HCT116 (cell line): ENCODE data around the gene ESR2. TPM values are rescaled to one million over a fixed set of nuclear protein-coding genes. Genes with fewer than 3 reads are reported as not detected.

ENCODE experiments used
- ATAC-seq: fragments of 200-7000 bp; cut with Tn5 transposase; 2 replicates; pipeline ENCODE4 v1.9.1; 2020; ENCODE audit warnings: mild to moderate bottlenecking, moderate library complexity
- BruUV-seq: library from RNA; stranded (reverse); fragments of 400-500 nt; replicated peaks from 2 replicates; lab custom pipeline; 2021; lab: Mats Ljungman, UMichigan
- CTCF ChIA-PET: fragments of 300-600 bp; sonication (Branson Sonifier 250); formaldehyde crosslinking; loops from one replicate; lab custom pipeline; 2021; ENCODE audit warnings: antibody characterized with exemption; lab: Charles Lee
- POLR2A ChIA-PET: fragments of 300-600, 350-600 bp; sonication (Branson Sonifier 250); formaldehyde crosslinking; loops from one replicate; lab custom pipeline; 2021; ENCODE audit warnings: antibody characterized with exemption; lab: Charles Lee
- RAD21 ChIA-PET, 2 experiments: fragments of 300-600 bp; sonication (Branson Sonifier 250); formaldehyde crosslinking; loops; one replicate each; lab custom pipeline; 2023; ENCODE audit warnings: low total read pairs in 2 of 2; ENCODE audit not compliant: uncharacterized antibody in 2 of 2, unreplicated experiment in 2 of 2, low non-redundant PET in 1 of 2; lab: Charles Lee
- DNase-seq: peaks from one replicate; pipeline ENCODE4 v3.0.0-alpha.2; 2010; ENCODE audit warnings: low read depth, low spot score
- H2AFZ ChIP-seq: fragments of 200-600 bp; shearing (Covaris generic), sonication (generic); 2 replicates; pipeline ENCODE4 v1.6.1; 2017; ENCODE audit warnings: low read depth, mixed run types, mixed read lengths, antibody characterized with exemption, low read length; ENCODE audit not compliant: poor library complexity, severe bottlenecking
- H3K27ac ChIP-seq: 2 replicates; pipeline ENCODE4 v1.5.1; 2012; ENCODE audit warnings: low read depth, low read length
- H3K27me3 ChIP-seq: fragments of 200-600 bp; sonication (generic); 2 replicates; pipeline ENCODE4 v1.6.1; 2016; ENCODE audit warnings: mixed run types, low read length, mixed read lengths; ENCODE audit not compliant: insufficient read depth
- H3K36me3 ChIP-seq, 2 experiments: fragments of 200-500 bp in 1 of 2; fragments of 200-600 bp in 1 of 2; sonication (Bioruptor generic) in 1 of 2; sonication (generic) in 1 of 2; 2 replicates each; pipeline versions ENCODE4 v1.5.1 to v1.6.1; 2014 to 2016; ENCODE audit warnings: low read length in 2 of 2, inconsistent platforms in 1 of 2, mixed read lengths in 1 of 2, mixed run types in 1 of 2; ENCODE audit not compliant: insufficient read depth in 2 of 2, control insufficient read depth in 1 of 2
- H3K4me1 ChIP-seq, 2 experiments: fragments of 200-600 bp in 1 of 2; sonication (generic) in 1 of 2; 2 replicates each; pipeline versions ENCODE4 v1.5.1 to v1.6.1; 2012 to 2017; ENCODE audit warnings: low read length in 2 of 2, inconsistent platforms in 1 of 2, mild to moderate bottlenecking in 1 of 2, mixed read lengths in 1 of 2, mixed run types in 1 of 2, moderate library complexity in 1 of 2; ENCODE audit not compliant: insufficient read depth in 2 of 2, control insufficient read depth in 1 of 2
- H3K4me2 ChIP-seq: fragments of 200-600 bp; sonication (generic); 2 replicates; pipeline ENCODE4 v1.6.1; 2017; ENCODE audit warnings: mixed run types, low read length, mixed read lengths
- H3K4me3 ChIP-seq, 2 experiments: fragments of 200-600 bp in 1 of 2; sonication (generic) in 1 of 2; replicated peaks in 1 of 2; 2 replicates each; pipeline ENCODE4 v1.5.1; 2011 to 2016; ENCODE audit warnings: low read length in 2 of 2, control low read depth in 1 of 2, low read depth in 1 of 2, mild to moderate bottlenecking in 1 of 2, mixed read lengths in 1 of 2, mixed run types in 1 of 2
- H3K79me2 ChIP-seq: fragments of 200-600 bp; sonication (generic); 2 replicates; pipeline ENCODE4 v1.6.1; 2017; ENCODE audit warnings: mild to moderate bottlenecking, mixed run types, low read length, moderate library complexity, mixed read lengths; ENCODE audit not compliant: insufficient read depth
- H3K9ac ChIP-seq: fragments of 200-600 bp; sonication (generic); 2 replicates; pipeline ENCODE4 v1.6.1; 2016; ENCODE audit warnings: low read length, mixed read lengths
- H3K9me2 ChIP-seq: fragments of 200-600 bp; sonication (generic), shearing (Covaris generic); 2 replicates; pipeline ENCODE4 v1.6.1; 2017; ENCODE audit warnings: mixed run types, mild to moderate bottlenecking, moderate library complexity; ENCODE audit not compliant: insufficient read depth
- H3K9me3 ChIP-seq, 2 experiments: fragments of 200-500 bp in 1 of 2; fragments of 200-600 bp in 1 of 2; sonication (Bioruptor generic) in 1 of 2; sonication (generic) in 1 of 2; 2 replicates each; pipeline ENCODE4 v1.6.1; 2014 to 2017; ENCODE audit warnings: low read length in 2 of 2, mixed read lengths in 2 of 2, inconsistent platforms in 1 of 2, low read depth in 1 of 2, mild to moderate bottlenecking in 1 of 2, mixed run types in 1 of 2, moderate library complexity in 1 of 2; ENCODE audit not compliant: control insufficient read depth in 1 of 2, insufficient read depth in 1 of 2
- H4K20me1 ChIP-seq: fragments of 200-600 bp; sonication (generic), shearing (Covaris generic); 2 replicates; pipeline ENCODE4 v1.6.1; 2017; ENCODE audit warnings: mixed run types, mild to moderate bottlenecking, moderate library complexity; ENCODE audit not compliant: insufficient read depth
- CEBPB ChIP-seq: IDR thresholded peaks from 2 replicates; pipeline ENCODE4 v1.6.1; 2012; ENCODE audit warnings: low read depth
- FOSL1 ChIP-seq: IDR thresholded peaks from 2 replicates; pipeline ENCODE4 v1.6.1; 2012; ENCODE audit warnings: low read depth
- JUND ChIP-seq: IDR thresholded peaks from 2 replicates; pipeline ENCODE4 v1.6.1; 2012
- POLR2A ChIP-seq: IDR thresholded peaks from 2 replicates; pipeline ENCODE4 v1.7.0; 2011; ENCODE audit warnings: borderline replicate concordance; ENCODE audit not compliant: insufficient read depth, insufficient read length; ENCODE audit errors: extremely low read depth
- POLR2AphosphoS5 ChIP-seq: IDR thresholded peaks from 2 replicates; pipeline ENCODE4 v1.6.1; 2011; ENCODE audit warnings: mild to moderate bottlenecking, low read depth, low read length, moderate library complexity
- RAD21 ChIP-seq: IDR thresholded peaks from 2 replicates; pipeline ENCODE4 v1.6.1; 2012; ENCODE audit warnings: low read depth, mild to moderate bottlenecking
- SP1 ChIP-seq: IDR thresholded peaks from 2 replicates; pipeline ENCODE4 v1.6.1; 2012; ENCODE audit warnings: low read depth
- TCF7L2 ChIP-seq: IDR thresholded peaks from 2 replicates; pipeline ENCODE4 v1.7.0; 2011; ENCODE audit warnings: borderline replicate concordance, inconsistent platforms; ENCODE audit not compliant: insufficient read depth, insufficient read length; ENCODE audit errors: extremely low read depth
- YY1 ChIP-seq: IDR thresholded peaks from 2 replicates; pipeline ENCODE4 v1.6.1; 2011; ENCODE audit warnings: low read length, low read depth, moderate library complexity, mild to moderate bottlenecking; ENCODE audit not compliant: insufficient replicate concordance; ENCODE audit errors: extremely low read depth
- ZNF274 ChIP-seq: fragments of 200-500 bp; sonication (Bioruptor generic); IDR thresholded peaks from 2 replicates; pipeline ENCODE4 v1.6.1; 2014; ENCODE audit warnings: mild to moderate bottlenecking, low read depth, low read length, inconsistent platforms
- intact Hi-C: fragments of 100-400 bp; cut with micrococcal nuclease; formaldehyde crosslinking; loops from 2 replicates; pipeline ENCODE4 v1.10.0; 2022
- total RNA-seq: library from RNA; stranded (reverse); gene quantifications from one replicate; pipeline ENCODE4 v1.2.1, GENCODE V29; 2021; ENCODE audit not compliant: unreplicated experiment
- TF ChIP-seq, protein P1 (sequence below): IDR thresholded peaks from 2 replicates; pipeline ENCODE4 v1.6.1; 2012; ENCODE audit warnings: low read depth
- TF ChIP-seq, protein P2 (sequence below): IDR thresholded peaks from 2 replicates; pipeline ENCODE4 v1.6.1; 2012
- TF ChIP-seq, protein P3 (sequence below): IDR thresholded peaks from 2 replicates; pipeline ENCODE4 v1.6.1; 2011; ENCODE audit warnings: mild to moderate bottlenecking, low read length, moderate library complexity; ENCODE audit not compliant: insufficient replicate concordance; ENCODE audit errors: extremely low read depth

The ESR2 gene
- total RNA-seq, 1 experiment from 2014 or later, result 0.32 TPM

DNA sequence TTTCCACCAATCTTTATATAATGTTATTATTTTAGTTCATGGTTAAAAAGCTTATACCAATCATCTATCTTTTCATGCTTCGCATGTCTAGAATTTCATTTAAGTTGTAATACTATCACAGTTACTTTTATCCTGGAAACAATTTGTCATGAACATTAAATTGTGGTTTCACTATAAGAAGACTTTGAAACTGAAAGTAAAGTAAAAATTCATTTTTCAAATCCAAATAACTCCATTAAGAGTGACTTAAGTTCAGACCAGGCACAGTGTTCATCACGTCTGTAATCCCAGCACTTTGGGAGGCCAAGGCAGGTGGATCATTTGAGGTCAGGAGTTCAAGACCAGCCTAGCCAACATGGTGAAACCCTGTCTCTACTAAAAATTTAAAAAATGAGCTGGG, 12.4 kb downstream of the ESR2 start:
- Histone ChIP-seq H3K9me3 (no peaks in the 10 kb centered on the region), H3K9me2 (no peaks in the 10 kb centered on the region), H4K20me1 (no peaks in the 10 kb centered on the region), H3K27me3 (no peaks in the 10 kb centered on the region), H3K79me2 (no peaks in the 10 kb centered on the region), H3K27ac (no peak overlapping the region), H3K9ac (no peak overlapping the region), H3K36me3 (no peaks in the 10 kb centered on the region), H2AFZ (no peak overlapping the region), H3K4me1 (no peaks in the 10 kb centered on the region), H3K4me2 (no peak overlapping the region), H3K4me3 (no peak overlapping the region)
- intact Hi-C loops, result no loop called here
- ChIA-PET CTCF (no interaction called here), POLR2A (no interaction called here), RAD21 (no interaction called here)
- ATAC-seq (no peak), DNase-seq (no peak)
- no peak for TF ChIP-seq JUND
- TF ChIP-seq, protein P1, sequence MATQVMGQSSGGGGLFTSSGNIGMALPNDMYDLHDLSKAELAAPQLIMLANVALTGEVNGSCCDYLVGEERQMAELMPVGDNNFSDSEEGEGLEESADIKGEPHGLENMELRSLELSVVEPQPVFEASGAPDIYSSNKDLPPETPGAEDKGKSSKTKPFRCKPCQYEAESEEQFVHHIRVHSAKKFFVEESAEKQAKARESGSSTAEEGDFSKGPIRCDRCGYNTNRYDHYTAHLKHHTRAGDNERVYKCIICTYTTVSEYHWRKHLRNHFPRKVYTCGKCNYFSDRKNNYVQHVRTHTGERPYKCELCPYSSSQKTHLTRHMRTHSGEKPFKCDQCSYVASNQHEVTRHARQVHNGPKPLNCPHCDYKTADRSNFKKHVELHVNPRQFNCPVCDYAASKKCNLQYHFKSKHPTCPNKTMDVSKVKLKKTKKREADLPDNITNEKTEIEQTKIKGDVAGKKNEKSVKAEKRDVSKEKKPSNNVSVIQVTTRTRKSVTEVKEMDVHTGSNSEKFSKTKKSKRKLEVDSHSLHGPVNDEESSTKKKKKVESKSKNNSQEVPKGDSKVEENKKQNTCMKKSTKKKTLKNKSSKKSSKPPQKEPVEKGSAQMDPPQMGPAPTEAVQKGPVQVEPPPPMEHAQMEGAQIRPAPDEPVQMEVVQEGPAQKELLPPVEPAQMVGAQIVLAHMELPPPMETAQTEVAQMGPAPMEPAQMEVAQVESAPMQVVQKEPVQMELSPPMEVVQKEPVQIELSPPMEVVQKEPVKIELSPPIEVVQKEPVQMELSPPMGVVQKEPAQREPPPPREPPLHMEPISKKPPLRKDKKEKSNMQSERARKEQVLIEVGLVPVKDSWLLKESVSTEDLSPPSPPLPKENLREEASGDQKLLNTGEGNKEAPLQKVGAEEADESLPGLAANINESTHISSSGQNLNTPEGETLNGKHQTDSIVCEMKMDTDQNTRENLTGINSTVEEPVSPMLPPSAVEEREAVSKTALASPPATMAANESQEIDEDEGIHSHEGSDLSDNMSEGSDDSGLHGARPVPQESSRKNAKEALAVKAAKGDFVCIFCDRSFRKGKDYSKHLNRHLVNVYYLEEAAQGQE, result no peak
- no TSS peak for BruUV-seq

DNA sequence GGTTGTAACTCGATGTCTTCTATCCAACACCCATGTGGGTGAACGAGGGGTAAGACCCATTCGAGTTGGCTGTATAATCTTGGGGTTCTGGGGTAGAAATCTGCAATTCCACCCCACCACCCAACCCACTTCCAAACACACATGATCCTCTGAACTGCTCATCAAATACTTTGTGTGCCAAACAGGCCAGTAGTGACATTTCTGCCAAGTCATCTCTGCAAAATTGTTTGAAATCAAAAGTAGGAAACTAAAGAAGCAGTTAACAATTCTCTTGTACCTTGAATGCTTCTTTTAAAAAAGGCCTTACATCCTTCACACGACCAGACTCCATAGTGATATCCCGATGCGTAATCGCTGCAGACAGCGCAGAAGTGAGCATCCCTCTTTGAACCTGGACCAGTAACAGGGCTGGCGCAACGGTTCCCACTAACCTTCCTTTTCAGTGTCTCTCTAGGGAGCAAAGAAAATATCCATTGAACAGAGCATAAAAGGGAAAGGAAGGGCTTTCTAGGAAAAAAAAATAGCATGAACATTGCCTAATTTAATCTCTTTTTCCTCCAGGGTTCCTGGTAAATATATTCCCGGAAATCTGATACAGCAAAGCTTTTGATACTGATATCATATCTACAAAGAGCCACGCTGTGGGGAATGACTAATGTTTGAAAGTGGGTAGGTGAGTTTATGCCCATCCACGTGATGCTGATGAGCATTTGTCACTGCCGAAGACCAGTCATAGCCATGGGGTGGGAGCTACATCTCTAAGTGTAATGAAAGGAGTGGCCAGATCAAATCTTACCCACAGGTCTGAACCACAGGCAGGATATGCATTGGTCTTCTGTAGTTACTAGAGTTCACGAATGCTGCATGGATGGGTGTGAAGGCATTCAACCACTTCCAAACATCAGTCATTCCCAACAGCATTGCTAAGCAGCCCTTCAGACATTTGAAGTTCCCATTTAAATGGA, 14.2 kb downstream of the ESR2 start:
- POLR2A ChIA-PET, result no interaction called here
- H3K4me2 ChIP-seq, result no peak overlapping the region

More for the DNA sequence above, 14.2 kb downstream of the ESR2 start:
- Histone ChIP-seq H3K36me3 (no peaks in the 10 kb centered on the region), H3K79me2 (no peaks in the 10 kb centered on the region), H3K9ac (no peak overlapping the region), H2AFZ (no peak overlapping the region), H3K27me3 (no peaks in the 10 kb centered on the region), H3K9me2 (no peaks in the 10 kb centered on the region), H3K27ac (no peak overlapping the region), H3K4me3 (no peak overlapping the region), H4K20me1 (no peaks in the 10 kb centered on the region), H3K9me3 (no peaks in the 10 kb centered on the region), H3K4me1 (no peaks in the 10 kb centered on the region)
- intact Hi-C loops, result no loop called here
- RAD21 ChIA-PET, result no interaction called here
- no peak for DNase-seq
- CTCF ChIA-PET, result no interaction called here
- no peak for TF ChIP-seq POLR2AphosphoS5
- no peak for TF ChIP-seq TCF7L2
- no peak for TF ChIP-seq ZNF274
- TF ChIP-seq RAD21, result no peak
- TF ChIP-seq POLR2A, result no peak
- TF ChIP-seq, protein P2, sequence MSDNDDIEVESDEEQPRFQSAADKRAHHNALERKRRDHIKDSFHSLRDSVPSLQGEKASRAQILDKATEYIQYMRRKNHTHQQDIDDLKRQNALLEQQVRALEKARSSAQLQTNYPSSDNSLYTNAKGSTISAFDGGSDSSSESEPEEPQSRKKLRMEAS, result no peak
- TF ChIP-seq FOSL1, result no peak
- TF ChIP-seq, protein P3, sequence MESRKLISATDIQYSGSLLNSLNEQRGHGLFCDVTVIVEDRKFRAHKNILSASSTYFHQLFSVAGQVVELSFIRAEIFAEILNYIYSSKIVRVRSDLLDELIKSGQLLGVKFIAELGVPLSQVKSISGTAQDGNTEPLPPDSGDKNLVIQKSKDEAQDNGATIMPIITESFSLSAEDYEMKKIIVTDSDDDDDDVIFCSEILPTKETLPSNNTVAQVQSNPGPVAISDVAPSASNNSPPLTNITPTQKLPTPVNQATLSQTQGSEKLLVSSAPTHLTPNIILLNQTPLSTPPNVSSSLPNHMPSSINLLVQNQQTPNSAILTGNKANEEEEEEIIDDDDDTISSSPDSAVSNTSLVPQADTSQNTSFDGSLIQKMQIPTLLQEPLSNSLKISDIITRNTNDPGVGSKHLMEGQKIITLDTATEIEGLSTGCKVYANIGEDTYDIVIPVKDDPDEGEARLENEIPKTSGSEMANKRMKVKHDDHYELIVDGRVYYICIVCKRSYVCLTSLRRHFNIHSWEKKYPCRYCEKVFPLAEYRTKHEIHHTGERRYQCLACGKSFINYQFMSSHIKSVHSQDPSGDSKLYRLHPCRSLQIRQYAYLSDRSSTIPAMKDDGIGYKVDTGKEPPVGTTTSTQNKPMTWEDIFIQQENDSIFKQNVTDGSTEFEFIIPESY, result no peak
- TF ChIP-seq JUND, result no peak
- no peak for TF ChIP-seq YY1
- no peak for TF ChIP-seq SP1
- no peak for TF ChIP-seq CEBPB
- ATAC-seq, result no peak
- no TSS peak for BruUV-seq
